GM21423 (cell line): Measurements from ENCODE around the gene DPEP2.
"Not testable (repeated sequence)": the region's sequence is repeated elsewhere in the genome, so short reads cannot be mapped to it uniquely, and the experiment has no call there.

Source experiments
- ATAC-seq: cut with Tn5 transposase; IDR thresholded peaks from one replicate; pipeline ENCODE4 v1.9.1; 2021; ENCODE audit warnings: mild to moderate bottlenecking, moderate library complexity; ENCODE audit not compliant: unreplicated experiment

Gene DPEP2

GRCh38 chr16:67939507-67940445, 59.5 kb downstream of the DPEP2 start:
- no peak for ATAC-seq

- ATAC-seq: not testable (repeated sequence)
These were observed 61.6 kb downstream of the DPEP2 start for GRCh38 chr16:67937713-67938112.
